ENCODE measurements around the gene FAM89B.

DNA sequence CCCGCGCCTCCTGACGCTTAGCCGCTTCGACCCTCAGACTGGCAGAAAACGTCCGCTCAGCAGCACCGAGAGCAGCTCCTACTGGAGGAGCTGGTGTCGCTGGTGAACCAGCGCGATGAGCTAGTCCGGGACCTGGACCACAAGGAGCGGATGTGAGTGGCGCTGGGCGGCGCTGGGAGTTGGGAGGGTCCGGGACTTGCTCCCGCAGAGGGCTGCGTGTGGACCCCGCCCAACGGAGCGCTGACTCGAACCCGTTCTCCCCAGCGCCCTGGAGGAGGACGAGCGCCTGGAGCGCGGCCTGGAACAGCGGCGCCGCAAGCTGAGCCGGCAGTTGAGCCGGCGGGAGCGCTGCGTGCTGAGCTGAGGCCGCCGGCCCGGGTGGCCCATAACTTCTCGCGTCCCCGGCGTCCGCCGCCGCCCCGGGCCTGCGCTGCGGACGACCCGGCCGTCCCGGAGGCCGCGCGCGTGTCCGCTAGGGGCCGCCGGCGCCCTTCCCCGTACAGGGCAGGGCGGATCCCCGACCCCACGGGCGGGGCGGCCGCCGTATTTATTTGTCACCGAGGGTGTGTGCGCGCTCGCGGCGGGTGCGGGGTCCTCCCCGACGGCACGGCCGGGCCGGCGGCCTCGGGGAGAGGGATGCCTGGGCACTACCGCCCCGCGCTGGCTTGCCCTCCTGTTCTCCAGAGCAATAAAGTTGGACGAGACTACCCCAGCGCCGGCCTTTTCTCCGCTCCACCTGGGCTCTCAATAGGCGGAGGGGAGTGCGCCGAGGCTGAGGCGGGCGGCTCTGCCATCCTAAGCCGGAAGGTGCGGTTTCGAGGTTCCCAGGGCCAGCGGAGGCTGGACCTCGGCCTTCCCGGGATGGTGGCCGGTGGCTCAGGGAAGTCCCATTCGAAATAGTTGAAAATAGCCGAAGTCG is 19.9 kb downstream of the FAM89B start:
- TF ChIP-seq, protein P1, sequence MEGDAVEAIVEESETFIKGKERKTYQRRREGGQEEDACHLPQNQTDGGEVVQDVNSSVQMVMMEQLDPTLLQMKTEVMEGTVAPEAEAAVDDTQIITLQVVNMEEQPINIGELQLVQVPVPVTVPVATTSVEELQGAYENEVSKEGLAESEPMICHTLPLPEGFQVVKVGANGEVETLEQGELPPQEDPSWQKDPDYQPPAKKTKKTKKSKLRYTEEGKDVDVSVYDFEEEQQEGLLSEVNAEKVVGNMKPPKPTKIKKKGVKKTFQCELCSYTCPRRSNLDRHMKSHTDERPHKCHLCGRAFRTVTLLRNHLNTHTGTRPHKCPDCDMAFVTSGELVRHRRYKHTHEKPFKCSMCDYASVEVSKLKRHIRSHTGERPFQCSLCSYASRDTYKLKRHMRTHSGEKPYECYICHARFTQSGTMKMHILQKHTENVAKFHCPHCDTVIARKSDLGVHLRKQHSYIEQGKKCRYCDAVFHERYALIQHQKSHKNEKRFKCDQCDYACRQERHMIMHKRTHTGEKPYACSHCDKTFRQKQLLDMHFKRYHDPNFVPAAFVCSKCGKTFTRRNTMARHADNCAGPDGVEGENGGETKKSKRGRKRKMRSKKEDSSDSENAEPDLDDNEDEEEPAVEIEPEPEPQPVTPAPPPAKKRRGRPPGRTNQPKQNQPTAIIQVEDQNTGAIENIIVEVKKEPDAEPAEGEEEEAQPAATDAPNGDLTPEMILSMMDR (conservative IDR thresholded peaks at IDR 0.05 in 1 of 2, IDR thresholded peaks at IDR 0.05 in 1 of 2; ENCODE audit: extremely low read depth in 1 of 2, insufficient read depth in 1 of 2, low read depth in 1 of 2, low read length in 2 of 2): no peak
- TF ChIP-seq EZH2 (IDR thresholded peaks at IDR 0.05; ENCODE audit: borderline replicate concordance, low read length): no peak

Data from mammary epithelial cell (primary cell).